GM12878 (cell line): ENCODE measurements around the gene CC2D2B.

Source experiments
- CHD4 ChIP-seq: fragments of 200-600 bp; sonication (generic); IDR thresholded peaks from 2 replicates; pipeline ENCODE4 v1.6.1; 2016; ENCODE audit warnings: mild to moderate bottlenecking
- FOS ChIP-seq: IDR thresholded peaks from 3 replicates; pipeline ENCODE4 v1.6.1; 2011; ENCODE audit warnings: borderline replicate concordance; ENCODE audit not compliant: insufficient read length; ENCODE audit errors: extremely low read depth
- NRF1 ChIP-seq: conservative IDR thresholded peaks from 2 replicates; pipeline ENCODE4 v1.6.1; 2011; ENCODE audit warnings: mild to moderate bottlenecking, low read depth, low read length, improper control_type of control experiment
- RCOR1 ChIP-seq: conservative IDR thresholded peaks from 2 replicates; pipeline ENCODE4 v1.6.1; 2012; ENCODE audit warnings: low read depth, low read length, improper control_type of control experiment
- STAT3 ChIP-seq: IDR thresholded peaks from 2 replicates; pipeline ENCODE4 v1.6.1; 2011; ENCODE audit warnings: low read depth, low read length, improper control_type of control experiment
- TF ChIP-seq, protein P1 (sequence below), 3 experiments: IDR thresholded peaks in 2 of 3; conservative IDR thresholded peaks in 1 of 3; 2 replicates each; pipeline ENCODE4 v1.5.1; 2011; ENCODE audit warnings: low read depth in 3 of 3, low read length in 3 of 3, mild to moderate bottlenecking in 3 of 3, control low read depth in 2 of 3, moderate library complexity in 2 of 3, inconsistent platforms in 1 of 3, mixed read lengths in 1 of 3; ENCODE audit not compliant: control insufficient read depth in 2 of 3, insufficient read depth in 1 of 3; ENCODE audit errors: extremely low read depth in 1 of 3
- TF ChIP-seq, protein P2 (sequence below): IDR thresholded peaks from 2 replicates; pipeline ENCODE4 v1.6.1; 2012; ENCODE audit warnings: low read length, inconsistent platforms

DNA sequence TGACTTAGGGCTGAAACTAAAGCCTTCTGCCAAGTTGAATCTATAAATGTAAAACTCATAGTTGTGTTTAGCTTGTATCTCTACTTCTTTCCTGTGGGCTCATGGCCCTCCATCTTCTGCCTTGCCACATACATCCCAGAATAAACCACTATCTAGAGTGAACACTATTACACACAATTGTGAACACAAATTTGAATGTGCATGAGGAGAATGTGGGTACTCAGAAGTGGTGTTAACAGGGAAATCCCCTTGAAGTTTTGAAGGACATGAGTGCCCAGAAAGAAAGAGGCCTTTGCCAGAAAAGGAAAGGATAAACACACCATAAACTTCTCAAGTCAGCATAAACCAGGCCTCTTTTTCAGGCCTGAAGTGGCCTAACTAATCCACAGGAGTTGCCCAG lies 115.4 kb downstream of the CC2D2B start:
- TF ChIP-seq, protein P1, sequence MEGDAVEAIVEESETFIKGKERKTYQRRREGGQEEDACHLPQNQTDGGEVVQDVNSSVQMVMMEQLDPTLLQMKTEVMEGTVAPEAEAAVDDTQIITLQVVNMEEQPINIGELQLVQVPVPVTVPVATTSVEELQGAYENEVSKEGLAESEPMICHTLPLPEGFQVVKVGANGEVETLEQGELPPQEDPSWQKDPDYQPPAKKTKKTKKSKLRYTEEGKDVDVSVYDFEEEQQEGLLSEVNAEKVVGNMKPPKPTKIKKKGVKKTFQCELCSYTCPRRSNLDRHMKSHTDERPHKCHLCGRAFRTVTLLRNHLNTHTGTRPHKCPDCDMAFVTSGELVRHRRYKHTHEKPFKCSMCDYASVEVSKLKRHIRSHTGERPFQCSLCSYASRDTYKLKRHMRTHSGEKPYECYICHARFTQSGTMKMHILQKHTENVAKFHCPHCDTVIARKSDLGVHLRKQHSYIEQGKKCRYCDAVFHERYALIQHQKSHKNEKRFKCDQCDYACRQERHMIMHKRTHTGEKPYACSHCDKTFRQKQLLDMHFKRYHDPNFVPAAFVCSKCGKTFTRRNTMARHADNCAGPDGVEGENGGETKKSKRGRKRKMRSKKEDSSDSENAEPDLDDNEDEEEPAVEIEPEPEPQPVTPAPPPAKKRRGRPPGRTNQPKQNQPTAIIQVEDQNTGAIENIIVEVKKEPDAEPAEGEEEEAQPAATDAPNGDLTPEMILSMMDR (IDR thresholded peaks at IDR 0.05 in 2 of 3, conservative IDR thresholded peaks at IDR 0.05 in 1 of 3; ENCODE audit: control insufficient read depth in 2 of 3, extremely low read depth in 1 of 3, insufficient read depth in 1 of 3, low read depth in 3 of 3, low read length in 3 of 3), result no peak
- TF ChIP-seq, protein P2, sequence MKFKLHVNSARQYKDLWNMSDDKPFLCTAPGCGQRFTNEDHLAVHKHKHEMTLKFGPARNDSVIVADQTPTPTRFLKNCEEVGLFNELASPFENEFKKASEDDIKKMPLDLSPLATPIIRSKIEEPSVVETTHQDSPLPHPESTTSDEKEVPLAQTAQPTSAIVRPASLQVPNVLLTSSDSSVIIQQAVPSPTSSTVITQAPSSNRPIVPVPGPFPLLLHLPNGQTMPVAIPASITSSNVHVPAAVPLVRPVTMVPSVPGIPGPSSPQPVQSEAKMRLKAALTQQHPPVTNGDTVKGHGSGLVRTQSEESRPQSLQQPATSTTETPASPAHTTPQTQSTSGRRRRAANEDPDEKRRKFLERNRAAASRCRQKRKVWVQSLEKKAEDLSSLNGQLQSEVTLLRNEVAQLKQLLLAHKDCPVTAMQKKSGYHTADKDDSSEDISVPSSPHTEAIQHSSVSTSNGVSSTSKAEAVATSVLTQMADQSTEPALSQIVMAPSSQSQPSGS, result no peak
- TF ChIP-seq FOS (no peak), RCOR1 (no peak), STAT3 (no peak), CHD4 (no peak), NRF1 (no peak)
